ENCODE data around the gene ZDHHC11. TPM values are rescaled to one million over a fixed set of nuclear protein-coding genes. Genes with fewer than 3 reads are reported as not detected.

The ZDHHC11 gene
- total RNA-seq, 4 donors from 2014 or later = 2.4 to 5.8 (median 4.8) TPM

GRCh38 chr5:870956-871355, 20.2 kb upstream of the ZDHHC11 start:
- no peak for TF ChIP-seq CTCF (IDR thresholded peaks at IDR 0.05)
- no peak for DNase-seq (ENCODE audit: low spot score)
- no peak for ATAC-seq (ENCODE audit: low FRiP score)

- ATAC-seq (ENCODE audit: low FRiP score) (no peak), DNase-seq (ENCODE audit: low spot score) (no peak)
These were observed 17.8 kb upstream of the ZDHHC11 start for GRCh38 chr5:868428-869135.

GRCh38 chr5:867300-867870, 16.6 kb upstream of the ZDHHC11 start:
- no peak for ATAC-seq (ENCODE audit: low FRiP score)
- TF ChIP-seq CTCF (IDR thresholded peaks at IDR 0.05) = no peak
- DNase-seq (ENCODE audit: low spot score) = no peak

More at GRCh38 chr5:868428-869135, 17.8 kb upstream of the ZDHHC11 start:
- no peak for TF ChIP-seq CTCF (IDR thresholded peaks at IDR 0.05)

- TF ChIP-seq CTCF (IDR thresholded peaks at IDR 0.05) = no peak
- no peak for DNase-seq (ENCODE audit: low spot score)
- ATAC-seq (ENCODE audit: low FRiP score) = no peak
These were observed 15.0 kb upstream of the ZDHHC11 start for GRCh38 chr5:865771-866170.

- ATAC-seq (ENCODE audit: low FRiP score) (no peak), DNase-seq (ENCODE audit: low spot score) (no peak)
- TF ChIP-seq CTCF (IDR thresholded peaks at IDR 0.05) = no peak
These were observed 14.4 kb upstream of the ZDHHC11 start for GRCh38 chr5:865168-865521.

GRCh38 chr5:864492-865167, 13.8 kb upstream of the ZDHHC11 start:
- no peak for TF ChIP-seq CTCF (IDR thresholded peaks at IDR 0.05)
- DNase-seq (ENCODE audit: low spot score) (no peak), ATAC-seq (ENCODE audit: low FRiP score) (no peak)
